GM19452 (cell line): ENCODE results near the gene NEK9.
A peak's percentile ranks its signal among the peaks of the same experiment; 100 is the strongest.
"Not testable (repeated sequence)": the region's sequence is repeated elsewhere in the genome, so short reads cannot be mapped to it uniquely, and the experiment has no call there.

Source experiments
- ATAC-seq: cut with Tn5 transposase; IDR thresholded peaks from one replicate; pipeline ENCODE4 v1.9.1; 2021; ENCODE audit not compliant: unreplicated experiment

The NEK9 gene

GRCh38 chr14:75126679-75127473 is at the start of gene NEK9:
Gene NEK9 (minus strand): TSS chr14:75127048. CDS start chr14:75126921, 127 bp downstream.
- ATAC-seq: peak; percentile 76

DNA sequence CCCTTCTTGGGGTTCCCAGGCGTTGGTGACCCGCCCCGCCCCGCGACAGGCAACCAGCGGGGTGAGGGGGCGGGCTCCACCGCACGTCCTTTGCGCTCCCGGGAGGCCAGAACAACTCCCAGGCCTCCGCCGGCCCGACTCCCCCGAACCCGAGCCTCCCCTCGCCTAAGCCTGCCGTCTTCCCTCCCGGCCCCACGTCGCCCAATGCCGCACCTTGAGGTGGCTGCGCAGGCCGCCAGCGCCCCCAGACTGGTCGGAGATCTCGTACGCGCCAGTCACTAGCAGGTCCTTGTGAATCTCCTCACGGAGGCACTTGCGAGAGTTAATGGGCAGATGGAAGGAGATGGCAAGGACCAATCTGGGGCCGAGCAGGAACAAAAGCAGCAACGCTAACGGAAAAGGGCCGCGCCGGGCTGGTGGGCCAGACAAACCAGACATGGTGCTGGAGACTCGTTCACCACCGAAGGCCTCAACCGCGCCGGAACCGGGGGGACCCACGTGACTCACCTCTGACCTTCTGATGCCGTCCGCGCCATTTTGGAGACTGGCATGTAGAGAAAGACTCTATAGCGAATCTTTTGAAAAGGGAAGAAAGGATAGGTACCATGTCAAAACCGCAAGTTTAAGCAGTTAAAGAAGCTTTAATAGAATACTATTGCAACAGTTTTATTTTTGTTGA is 49.4 kb upstream of the NEK9 start, which contains the start of gene TMED10:
Gene TMED10, minus strand, starts transcription at position 471 of the 679 bp plus-strand sequence. Its CDS starts 33 bp downstream, at position 438.
- peak; percentile 70 for ATAC-seq

- ATAC-seq: peak; percentile 17
These were observed 48.9 kb upstream of the NEK9 start for GRCh38 chr14:75175677-75176141.

DNA sequence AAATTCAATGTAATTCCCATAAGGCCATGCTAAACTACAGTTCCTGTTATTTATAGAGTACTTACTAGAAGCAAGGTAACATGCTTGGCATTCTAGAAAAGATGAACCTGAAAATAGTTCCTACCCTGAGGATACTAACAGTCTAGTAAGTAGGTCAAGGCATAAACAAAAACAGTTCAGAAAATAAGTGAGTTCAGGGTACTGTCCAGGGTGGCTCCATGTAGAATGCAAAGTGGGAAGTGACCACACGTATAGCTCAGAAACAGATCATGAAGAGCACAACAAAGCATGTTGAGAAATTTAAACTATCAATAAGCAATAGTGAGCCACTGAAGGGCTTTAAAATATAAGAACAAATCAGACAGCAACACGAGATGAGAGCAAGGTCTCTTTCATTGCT is 47.2 kb upstream of the NEK9 start:
- ATAC-seq: no peak

DNA sequence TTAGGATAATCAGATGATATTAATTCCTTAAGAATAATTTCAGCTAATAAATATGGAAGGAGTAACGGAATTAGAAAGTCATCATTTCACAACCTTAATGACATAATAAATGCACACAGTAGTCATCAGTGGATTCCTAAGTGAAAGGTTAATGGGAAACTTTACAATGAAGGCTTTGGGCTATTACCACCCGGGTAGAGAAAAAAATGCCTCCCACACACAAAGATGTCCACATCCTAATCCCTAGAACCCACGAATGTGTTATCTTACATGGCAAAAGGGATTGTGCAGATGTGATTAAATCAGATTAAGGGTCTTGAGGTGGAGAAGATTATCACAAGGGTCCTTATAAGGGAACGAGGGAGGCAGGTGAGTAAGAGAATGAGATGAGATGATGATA is 43.9 kb upstream of the NEK9 start:
- ATAC-seq: no peak

- no peak for ATAC-seq
These were observed 41.9 kb upstream of the NEK9 start for GRCh38 chr14:75168586-75169335.

DNA sequence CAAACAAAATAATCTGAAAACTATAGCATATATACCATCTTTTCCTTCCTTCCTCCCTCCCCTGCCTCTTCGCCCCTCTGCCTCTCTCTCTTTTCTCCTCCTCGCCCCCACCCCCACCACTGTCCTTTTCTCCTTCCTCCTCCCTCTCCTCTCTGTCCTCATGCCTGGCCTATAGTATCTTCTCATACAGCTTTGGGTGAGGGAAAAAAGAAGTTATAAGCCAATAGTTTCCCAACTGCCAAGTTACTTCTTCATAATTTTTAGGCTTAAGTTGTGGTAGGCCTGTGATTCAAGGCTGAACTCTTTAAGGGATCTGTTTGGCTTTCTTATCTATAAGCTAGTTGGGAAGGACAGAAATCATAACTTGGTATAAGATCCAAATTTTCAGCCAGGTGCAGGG is 40.5 kb upstream of the NEK9 start:
- ATAC-seq: no peak

GRCh38 chr14:75165586-75166391 is 38.9 kb upstream of the NEK9 start:
- no peak for ATAC-seq

GRCh38 chr14:75164809-75165208 is 38.0 kb upstream of the NEK9 start:
- no peak for ATAC-seq

DNA sequence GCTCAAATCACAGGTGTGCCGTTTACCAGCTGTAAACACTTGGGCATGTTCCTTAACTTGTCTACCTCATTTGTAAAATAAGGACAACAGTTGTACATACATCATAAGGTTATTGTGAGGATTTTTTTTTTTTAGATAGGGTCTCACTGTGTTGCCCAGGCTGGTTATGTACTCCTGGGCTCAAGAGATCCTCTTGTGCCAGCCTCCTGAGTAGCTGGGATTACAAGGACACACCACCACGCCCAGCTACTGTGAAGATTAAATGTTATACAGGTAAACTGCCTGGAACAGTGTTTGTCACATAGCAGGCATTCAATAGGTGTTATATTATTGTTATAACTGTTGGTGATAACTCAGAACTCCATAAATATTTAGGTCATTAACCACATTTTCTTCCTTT is 36.8 kb upstream of the NEK9 start:
- ATAC-seq: no peak

DNA sequence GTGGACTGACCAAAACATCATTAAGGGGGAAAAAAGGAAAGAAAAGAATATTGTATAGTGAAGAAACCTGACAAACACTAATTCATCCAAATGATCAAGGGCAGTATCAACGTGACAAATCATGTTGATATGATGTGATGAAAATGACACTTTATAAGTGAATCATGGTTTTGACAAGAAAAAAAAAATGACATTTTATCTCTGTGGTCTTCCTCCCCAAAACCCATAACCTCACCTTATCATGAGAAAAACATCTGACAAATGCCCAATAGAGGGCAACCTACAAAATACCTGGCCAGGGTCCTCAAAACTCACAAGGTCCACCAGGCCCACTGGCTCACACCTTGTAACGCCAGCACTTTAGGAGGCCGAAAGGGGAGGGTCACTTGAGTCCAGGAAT is 35.8 kb upstream of the NEK9 start:
- ATAC-seq: no peak

GRCh38 chr14:75158843-75159614 is 32.2 kb upstream of the NEK9 start:
- no peak for ATAC-seq

DNA sequence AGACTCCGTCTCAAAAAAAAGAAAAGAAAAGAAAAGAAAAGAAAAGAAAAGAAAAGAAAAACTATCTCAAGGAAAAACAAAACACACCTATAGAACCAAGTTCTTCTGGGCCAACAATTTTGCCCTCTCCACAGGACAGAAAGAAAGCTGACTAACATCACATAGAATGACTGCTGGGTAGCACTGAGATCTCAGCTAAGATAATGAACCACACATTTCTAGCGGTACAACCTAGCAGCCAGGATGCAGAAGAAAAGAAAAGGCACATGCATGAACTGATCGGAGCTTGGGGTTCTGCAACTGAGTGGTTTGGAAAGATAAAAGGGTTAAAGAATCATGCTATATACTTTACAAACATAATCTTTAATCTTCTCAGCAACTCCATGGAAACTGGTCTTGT is 30.1 kb upstream of the NEK9 start:
- no peak for ATAC-seq

- ATAC-seq: no peak
These were observed 29.3 kb upstream of the NEK9 start for GRCh38 chr14:75156111-75156510.

DNA sequence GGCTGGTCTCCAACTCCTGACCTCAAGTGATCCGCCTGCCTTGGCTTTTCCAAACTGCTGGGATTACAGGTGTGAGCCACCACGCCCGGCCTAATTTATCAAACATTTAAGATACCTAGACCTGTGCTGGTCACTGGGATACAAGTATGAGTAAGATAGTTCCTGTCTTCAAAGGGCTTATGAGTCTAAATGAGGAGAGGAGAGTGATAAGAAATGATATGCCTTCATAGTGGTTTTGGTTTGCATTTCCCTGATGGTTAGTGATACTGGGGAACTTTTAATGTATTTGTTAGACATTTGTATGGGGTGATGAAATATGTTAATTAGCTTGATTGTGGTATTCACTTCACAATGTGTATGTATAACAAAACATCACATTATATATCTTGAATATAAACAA is 28.3 kb upstream of the NEK9 start:
- ATAC-seq: no peak

DNA sequence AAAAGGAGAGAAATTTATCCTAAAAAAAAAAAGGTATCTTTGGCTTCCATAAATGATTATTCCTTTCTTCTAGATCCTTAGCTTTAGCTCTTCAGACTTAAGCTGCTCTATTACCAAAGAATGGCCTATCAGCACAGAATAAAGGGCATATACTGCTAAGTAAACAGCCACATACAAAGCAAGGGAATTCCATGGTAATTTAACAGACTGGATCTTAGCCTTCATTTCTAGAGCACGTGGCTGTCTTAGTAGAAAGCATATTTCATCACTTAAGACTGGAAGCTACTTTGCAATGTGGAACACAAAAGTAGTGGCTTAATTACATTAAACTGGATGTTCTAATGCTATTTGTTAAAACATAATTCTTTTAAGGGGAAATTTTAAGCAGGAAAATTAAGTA is 26.4 kb upstream of the NEK9 start:
- no peak for ATAC-seq

DNA sequence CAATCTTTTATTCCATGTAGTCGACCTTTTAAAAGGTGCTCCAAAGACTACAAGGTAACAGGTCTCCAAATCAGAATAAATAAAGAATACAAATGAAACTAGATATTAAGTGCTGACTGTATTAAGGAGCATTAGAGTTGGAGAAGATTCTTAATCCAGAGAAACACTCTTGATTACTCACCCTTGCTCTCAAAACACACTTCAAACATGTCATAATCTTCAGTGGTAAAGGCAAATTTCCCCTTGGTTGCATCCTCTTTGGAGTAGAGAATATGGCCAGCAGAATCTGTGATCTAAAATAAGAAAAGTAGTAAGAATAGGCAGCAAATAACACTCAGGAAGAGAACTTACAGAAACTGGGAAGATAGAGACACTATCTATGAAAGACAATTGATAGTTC is 25.0 kb upstream of the NEK9 start:
- ATAC-seq: no peak

DNA sequence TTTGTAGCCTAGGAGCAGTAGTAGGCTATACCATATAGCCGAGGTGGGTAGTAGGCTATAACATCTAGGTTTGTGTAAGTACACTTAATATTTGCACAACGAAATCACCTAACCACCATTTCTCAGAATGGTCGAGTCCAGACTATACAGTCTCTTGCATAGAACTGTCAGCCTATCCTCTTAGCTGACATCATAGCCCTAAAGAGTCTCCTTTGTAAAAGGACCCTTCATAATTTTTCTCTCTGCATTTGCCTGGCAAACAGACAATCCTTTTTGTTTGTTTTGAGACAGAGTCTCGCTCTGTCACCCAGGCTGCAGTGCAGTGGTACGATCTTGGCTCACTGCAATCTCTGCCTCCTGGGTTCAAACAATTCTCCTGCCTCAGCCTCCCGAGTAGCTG is 23.8 kb upstream of the NEK9 start:
- ATAC-seq: not testable (repeated sequence)

- ATAC-seq: no peak
These were observed 23.3 kb upstream of the NEK9 start for GRCh38 chr14:75150150-75150549.
